Right cardiac atrium (tissue), 5 donors: ENCODE results near the gene DLX3. TPM values are rescaled to one million over a fixed set of nuclear protein-coding genes. Genes with fewer than 3 reads are reported as not detected.

Experiments used
- ATAC-seq, 2 donors: fragments of 200-7000 bp; cut with Tn5 transposase; one replicate each; pipeline versions ENCODE4 v1.8.0 to v1.9.1; 2020; ENCODE audit warnings: moderate library complexity in 2 of 2, mild to moderate bottlenecking in 1 of 2
- DNase-seq, 3 donors: peaks; one replicate each; pipeline ENCODE4 v3.0.0-alpha.2; 2020
- H3K27ac ChIP-seq: one replicate; pipeline ENCODE4 v1.5.1; 2013; ENCODE audit warnings: mild to moderate bottlenecking, low read length, control low read depth, moderate library complexity
- H3K27me3 ChIP-seq: one replicate; pipeline ENCODE4 v1.6.1; 2013; ENCODE audit not compliant: control insufficient read depth, insufficient read depth
- H3K4me1 ChIP-seq: one replicate; pipeline ENCODE4 v1.6.1; 2013; ENCODE audit warnings: low read length; ENCODE audit not compliant: control insufficient read depth, insufficient read depth
- H3K4me3 ChIP-seq: one replicate; pipeline ENCODE4 v1.5.1; 2013; ENCODE audit warnings: low read length, control low read depth
- H3K9me3 ChIP-seq: one replicate; pipeline ENCODE4 v1.6.1; 2013; ENCODE audit warnings: low read length; ENCODE audit not compliant: control insufficient read depth
- WGBS: extraction: QIAGEN DNeasy Blood & Tissue Kit; methylation state at CpG from one replicate; pipeline ENCODE4 v1.1.7; 2013; 5-methylcytosine and 5-hydroxymethylcytosine counted together
- intact Hi-C, 4 donors: fragments of 100-400 bp; cut with DNase I; formaldehyde crosslinking; loops; one replicate each; pipeline versions ENCODE4 v1.11.0 to v1.14.0; 2022 to 2023
- polyA plus RNA-seq: library from polyadenylated mRNA; stranded (reverse); fragments of 200-250 nt; gene quantifications from one replicate; pipeline ENCODE4 v1.2.3, GENCODE V29; 2013
- total RNA-seq, 4 donors: library from RNA; stranded (reverse); fragmentation: NEBNext Ultra II Directional; extraction: Animal tissue kit (Norgen Biotek cat#: 25700); gene quantifications; one replicate each; pipeline ENCODE4 v1.2.1, GENCODE V29; 2021
- donor health status: healthy with polysubstance abuse.
- donor health status: DM: no; HTN: yes; CAD: no.
- donor health status: DM: no; HTN: no; CAD: no.
- donor health status: DM: no; HTN: yes; CAD: no; lungs with severe emphysema.
- donor health status: DM: yes; HTN: yes; CAD: no.

Gene DLX3
- total and polyA plus RNA-seq, 5 donors, result 0.12 to 0.16 (median 0.14) TPM; not detected in 2

DNA sequence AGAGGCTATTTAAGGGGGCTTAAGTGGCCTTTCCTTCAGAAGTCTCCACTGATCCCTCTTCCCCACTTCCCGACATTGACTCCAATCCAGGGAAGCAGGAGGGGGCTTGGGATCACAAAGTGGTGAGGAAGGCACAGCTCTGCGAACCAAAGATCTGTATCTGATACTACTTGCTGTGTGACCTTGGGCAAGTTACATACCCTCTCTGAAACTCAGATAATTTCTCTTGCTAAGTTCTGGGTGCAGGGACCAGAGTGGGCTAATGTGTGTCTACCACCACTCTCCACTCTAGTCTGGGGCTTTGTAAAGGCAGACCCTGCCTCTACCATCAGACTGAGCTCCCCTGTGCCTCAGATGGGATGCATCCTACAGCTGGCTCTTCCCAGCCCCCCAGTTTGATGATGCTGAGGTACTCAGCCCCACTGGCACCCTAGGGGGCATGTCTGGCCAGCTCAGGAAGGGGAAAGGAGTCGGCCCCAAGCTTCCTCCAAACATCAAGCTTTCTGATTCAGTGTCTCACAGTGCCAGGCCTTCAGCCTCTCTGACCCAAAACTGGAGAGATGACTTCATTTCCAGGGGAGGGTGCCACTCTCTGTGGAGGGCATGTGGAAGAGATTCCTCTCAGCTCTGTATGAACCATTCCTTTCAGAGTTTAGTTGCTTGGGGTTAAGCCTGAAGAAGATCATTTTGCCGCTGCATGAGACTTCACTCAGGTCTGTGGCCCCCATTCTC is 15.1 kb downstream of the DLX3 start:
- no peak for DNase-seq
- Histone ChIP-seq H3K4me1 (no peaks in the 10 kb centered on the region), H3K27me3 (no peaks in the 10 kb centered on the region), H3K27ac (no peak overlapping the region), H3K4me3 (no peak overlapping the region), H3K9me3 (no peaks in the 10 kb centered on the region)
- no peak for ATAC-seq
- intact Hi-C loops, result no loop called here
- WGBS, result 73% methylated on average over 4 of the region's 4 CpGs

DNA sequence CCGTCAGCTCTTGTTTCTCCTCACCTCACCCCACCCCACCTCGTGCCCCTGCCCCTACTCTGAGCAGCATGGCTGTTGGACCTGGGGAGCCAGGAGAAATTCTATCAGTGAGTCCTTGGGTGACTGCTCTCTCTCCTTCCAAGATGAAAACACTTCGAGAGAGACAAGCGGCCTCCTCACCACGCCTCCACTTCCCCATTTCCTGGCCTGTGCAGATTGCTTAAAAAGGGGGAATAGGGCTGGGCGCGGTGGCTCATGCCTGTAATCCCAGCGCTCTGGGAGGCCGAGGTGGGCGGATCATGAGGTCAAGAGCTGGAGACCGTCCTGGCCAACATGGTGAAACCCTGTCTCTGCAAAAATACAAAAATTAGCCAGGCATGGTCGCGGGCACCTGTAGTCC is 16.5 kb downstream of the DLX3 start:
- Histone ChIP-seq H3K9me3 (no peaks in the 10 kb centered on the region), H3K27me3 (no peaks in the 10 kb centered on the region), H3K4me1 (no peaks in the 10 kb centered on the region), H3K4me3 (no peak overlapping the region), H3K27ac (no peak overlapping the region)
- ATAC-seq (no peak), DNase-seq (peak in 1 of 3 donors; percentile 23)
- intact Hi-C loops, result no loop called here
- WGBS, result 61% methylated on average over 13 of the region's 13 CpGs

DNA sequence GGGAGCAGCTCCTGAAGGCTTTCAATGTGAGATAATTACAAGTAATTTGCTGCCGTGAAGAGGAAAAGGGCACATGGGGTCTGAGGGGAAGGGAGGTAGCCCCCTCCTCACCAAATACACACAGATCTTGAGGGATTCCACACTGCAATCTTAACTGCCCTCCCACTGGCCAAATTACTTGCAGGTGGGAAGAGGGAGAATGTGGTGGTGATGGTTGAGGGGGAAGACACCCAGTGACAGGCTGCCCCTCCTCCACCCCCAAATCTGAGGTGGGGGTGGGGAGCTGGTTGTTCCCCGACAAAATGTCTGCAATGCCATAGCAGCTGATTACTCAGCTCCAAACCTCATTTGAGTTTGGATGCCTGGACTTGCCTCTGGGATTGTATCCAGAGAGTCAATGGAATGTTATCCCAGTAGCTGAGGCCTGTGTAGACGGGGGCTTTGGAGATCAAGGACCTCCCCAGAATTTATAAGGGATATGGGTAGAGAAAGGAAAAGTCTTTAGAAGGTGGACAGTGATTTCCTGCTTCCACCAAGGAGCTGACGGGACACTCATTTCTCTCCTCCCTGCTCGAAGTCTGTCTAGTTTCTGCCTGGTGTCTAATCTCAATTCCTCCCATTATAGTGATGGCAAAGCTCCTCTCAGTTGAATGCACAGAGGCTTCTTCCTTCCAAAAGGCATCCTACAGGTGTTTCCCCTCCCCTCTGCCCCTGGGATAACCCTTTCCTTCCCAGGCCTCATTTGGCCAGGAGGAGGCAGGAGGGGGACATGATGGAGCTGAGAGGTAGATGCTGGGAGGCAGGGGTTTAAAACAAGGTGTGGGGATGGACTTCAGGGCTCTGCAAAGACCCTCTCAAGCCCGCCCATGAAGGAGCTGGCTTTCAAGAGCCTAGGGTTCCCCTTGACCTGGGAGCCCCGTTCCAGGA is 17.3 kb downstream of the DLX3 start:
- WGBS, result 58% methylated on average over 7 of the region's 7 CpGs
- ATAC-seq (no peak), DNase-seq (peak in 1 of 3 donors; percentile 3)

DNA sequence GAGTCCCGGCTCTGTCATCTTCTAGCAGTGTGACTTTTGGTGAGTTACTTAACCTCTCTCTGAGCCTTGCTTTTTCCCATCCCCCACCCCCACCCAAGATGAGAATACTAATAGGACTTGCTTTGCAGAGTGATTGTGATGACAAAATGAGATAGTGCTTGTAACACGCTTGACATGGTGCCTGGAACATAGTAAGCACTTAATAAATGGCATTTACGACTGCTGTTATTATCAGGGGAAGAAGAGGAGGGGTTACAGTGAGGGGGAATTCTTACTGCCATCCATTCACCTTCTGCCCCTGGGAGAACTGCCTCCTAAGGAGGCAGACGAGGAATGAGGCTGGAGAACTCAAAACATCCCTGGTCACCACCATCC is 18.2 kb downstream of the DLX3 start:
- Histone ChIP-seq H3K27ac (no peak overlapping the region), H3K27me3 (no peaks in the 10 kb centered on the region), H3K4me3 (no peak overlapping the region), H3K9me3 (no peaks in the 10 kb centered on the region), H3K4me1 (peaks cover 2% of the 10 kb centered on the region)
- ATAC-seq (no peak), DNase-seq (no peak)
- intact Hi-C loops, result no loop called here
- 64% methylated on average over 4 of the region's 4 CpGs for WGBS

More for the DNA sequence above, 17.3 kb downstream of the DLX3 start:
- Histone ChIP-seq H3K9me3 (no peaks in the 10 kb centered on the region), H3K4me3 (no peak overlapping the region), H3K27ac (no peak overlapping the region), H3K4me1 (no peaks in the 10 kb centered on the region), H3K27me3 (no peaks in the 10 kb centered on the region)
- intact Hi-C loops, result no loop called here

DNA sequence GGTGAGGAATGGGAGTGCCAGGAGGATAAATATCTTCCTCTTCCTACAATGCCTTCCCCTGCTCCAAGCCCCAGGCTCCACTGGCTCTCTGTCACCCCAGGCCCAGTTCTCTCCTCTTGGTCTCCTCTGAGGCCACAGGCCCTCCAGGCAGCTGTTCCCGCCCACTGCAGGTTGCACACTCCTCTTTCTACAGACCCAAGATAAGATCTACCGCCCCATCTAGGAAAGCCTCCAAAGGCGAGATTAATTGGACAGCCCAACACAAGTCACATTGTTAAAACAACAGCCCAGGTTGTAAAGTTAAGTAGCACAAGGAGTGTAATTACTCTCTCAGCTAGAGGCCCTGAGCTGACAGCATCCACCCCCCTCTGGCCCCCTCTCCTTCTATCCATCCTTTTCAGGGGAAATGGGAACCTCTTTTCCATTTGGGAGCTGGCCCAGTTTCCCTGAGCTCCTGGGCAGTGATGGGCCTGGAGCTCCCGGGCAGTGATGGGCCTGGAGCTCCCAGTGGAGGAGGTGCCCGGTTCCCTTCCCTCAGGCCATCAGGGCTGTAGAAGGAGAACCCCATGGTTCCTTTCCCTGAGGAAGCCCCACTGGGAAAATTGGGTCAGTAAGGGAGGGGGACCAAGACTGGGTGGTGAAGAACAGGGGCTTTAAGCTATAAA is 18.7 kb downstream of the DLX3 start:
- H3K9me3 ChIP-seq, result no peaks in the 10 kb centered on the region
- no peaks in the 10 kb centered on the region for H3K27me3 ChIP-seq
- H3K27ac ChIP-seq, result no peak overlapping the region
- peaks cover 2% of the 10 kb centered on the region for H3K4me1 ChIP-seq
- WGBS, result 80% methylated on average over 5 of the region's 5 CpGs
- peak in 1 of 3 donors; percentile 11 for DNase-seq
- H3K4me3 ChIP-seq, result no peak overlapping the region
- intact Hi-C loops, result no loop called here
- ATAC-seq, result no peak

DNA sequence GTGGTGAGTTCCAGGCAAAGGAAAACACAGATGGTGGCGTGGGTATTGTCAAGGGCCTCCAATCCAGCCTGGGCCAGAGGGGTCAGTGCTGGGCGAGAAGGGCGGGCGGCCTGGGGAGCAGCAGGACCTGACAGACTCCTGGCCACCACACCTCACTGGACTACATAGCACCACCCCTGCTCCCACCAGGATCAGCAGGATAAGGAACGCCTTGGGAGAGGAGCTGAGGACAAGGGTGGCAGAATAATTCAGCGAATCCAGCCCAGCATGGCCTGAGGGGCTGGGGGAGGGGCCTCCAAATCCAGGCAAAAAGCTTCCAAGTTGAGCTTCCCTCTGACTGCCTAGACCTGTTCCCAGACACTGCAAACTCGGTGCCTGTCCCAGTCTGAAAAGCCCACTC is 19.5 kb downstream of the DLX3 start:
- ATAC-seq (no peak), DNase-seq (peak in 1 of 3 donors; percentile 15)
- peaks cover 2% of the 10 kb centered on the region for H3K4me1 ChIP-seq
- WGBS, result 83% methylated on average over 7 of the region's 7 CpGs
- no peak overlapping the region for H3K4me3 ChIP-seq
- no peaks in the 10 kb centered on the region for H3K27me3 ChIP-seq
- intact Hi-C loops, result no loop called here
- no peaks in the 10 kb centered on the region for H3K9me3 ChIP-seq
- no peak overlapping the region for H3K27ac ChIP-seq

DNA sequence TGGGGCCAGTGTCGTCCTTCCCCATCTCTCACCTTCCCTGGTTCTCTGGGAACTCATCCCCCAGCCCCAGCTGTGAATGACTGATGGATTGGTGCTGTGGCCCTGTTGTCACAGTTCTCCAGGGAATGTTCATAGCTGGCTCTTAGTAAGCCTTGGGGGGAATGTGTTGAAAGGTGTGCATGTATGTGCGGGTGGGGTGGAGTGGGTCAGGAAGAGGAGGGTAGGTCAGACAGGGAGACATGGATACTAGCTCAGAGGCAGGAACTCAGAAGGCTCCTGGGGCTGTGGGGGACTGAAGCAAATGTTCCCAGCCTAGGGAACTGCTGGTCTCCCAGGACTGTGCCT is 21.8 kb downstream of the DLX3 start:
- Histone ChIP-seq H3K9me3 (no peaks in the 10 kb centered on the region), H3K4me1 (peaks cover 4% of the 10 kb centered on the region), H3K27me3 (no peaks in the 10 kb centered on the region), H3K4me3 (no peak overlapping the region), H3K27ac (no peak overlapping the region)
- DNase-seq, result peak in 1 of 3 donors; percentile 4
- ATAC-seq, result no peak
- WGBS, result 24% methylated on average over 2 of the region's 2 CpGs
- intact Hi-C loops, result no loop called here

DNA sequence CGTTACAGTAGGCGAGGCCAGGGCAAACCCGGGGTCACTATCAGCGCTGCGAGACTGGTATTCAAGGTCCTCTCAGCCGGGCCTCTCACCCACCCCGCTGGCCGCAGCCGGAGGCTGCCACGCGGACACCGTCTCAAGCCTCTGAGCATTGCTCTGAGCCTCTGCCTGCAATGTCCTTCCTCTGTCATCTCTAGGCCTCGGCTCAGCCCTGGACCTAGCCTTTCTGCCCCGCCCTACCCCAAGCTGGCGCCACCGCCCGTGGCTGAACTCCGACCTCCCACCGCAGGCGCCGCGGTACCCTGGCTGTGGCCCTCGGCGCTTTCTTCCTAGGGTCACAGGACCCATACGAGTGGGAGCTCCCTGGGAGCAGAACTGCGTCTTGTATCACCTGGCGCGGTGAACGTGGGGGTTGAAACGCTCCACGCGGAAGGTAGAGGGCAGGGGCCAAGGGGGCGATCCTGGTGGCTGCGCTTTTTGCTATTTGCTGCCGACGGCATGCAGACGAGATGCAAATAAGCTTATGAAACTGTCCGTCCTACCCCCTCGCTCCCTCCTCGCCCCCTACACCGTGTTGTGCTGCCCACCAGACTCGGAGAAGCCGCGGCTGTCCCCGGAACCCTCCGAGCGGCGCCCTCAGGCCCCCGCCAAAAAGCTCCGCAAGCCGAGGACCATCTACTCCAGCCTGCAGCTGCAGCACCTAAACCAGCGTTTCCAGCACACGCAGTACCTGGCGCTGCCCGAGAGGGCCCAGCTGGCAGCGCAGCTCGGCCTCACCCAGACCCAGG is 22.3 kb downstream of the DLX3 start:
- peak in 1 of 3 donors; percentile 46 for DNase-seq
- H3K4me1 ChIP-seq, result peaks cover 4% of the 10 kb centered on the region
- intact Hi-C loops, result no loop called here
- no peak overlapping the region for H3K27ac ChIP-seq
- no peak for ATAC-seq
- no peaks in the 10 kb centered on the region for H3K27me3 ChIP-seq
- H3K4me3 ChIP-seq, result peak overlapping the region; percentile 4
- WGBS, result 8% methylated on average over 57 of the region's 57 CpGs
- no peaks in the 10 kb centered on the region for H3K9me3 ChIP-seq

DNA sequence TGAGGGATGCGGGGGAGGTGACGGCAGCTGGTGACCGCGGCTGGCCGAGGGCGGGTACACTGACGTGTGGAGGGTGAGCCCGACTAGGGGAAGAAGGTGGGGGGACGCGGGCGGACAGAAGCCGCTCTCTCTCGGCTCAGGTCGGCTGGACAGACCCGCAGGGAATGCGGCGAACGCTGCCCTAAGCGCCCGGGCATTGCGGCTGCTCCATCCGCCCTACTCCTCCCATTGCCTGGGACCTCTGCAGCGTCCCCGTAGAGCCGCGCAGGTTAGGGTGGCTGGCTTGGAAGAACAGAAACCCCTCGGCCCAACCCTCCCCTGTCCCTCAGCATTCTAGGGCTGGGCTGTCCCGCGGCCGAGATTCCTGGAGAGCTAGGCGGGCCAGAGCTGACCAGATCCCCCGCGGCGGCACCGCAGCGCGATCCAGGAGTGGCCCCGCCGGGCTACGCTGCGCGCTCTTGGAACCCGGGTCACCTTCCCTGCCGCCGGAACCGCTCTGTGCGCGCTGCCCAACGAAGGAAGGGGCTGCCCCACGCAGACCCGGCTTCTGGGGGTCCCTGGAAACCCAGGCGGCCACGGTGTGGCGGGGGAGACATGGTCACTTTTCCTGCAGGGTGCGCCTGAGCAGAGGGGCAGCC is 23.1 kb downstream of the DLX3 start:
- H3K27ac ChIP-seq, result no peak overlapping the region
- peak overlapping the region; percentile 4 for H3K4me3 ChIP-seq
- intact Hi-C loops, result no loop called here
- no peak for ATAC-seq
- peaks cover 4% of the 10 kb centered on the region for H3K4me1 ChIP-seq
- H3K27me3 ChIP-seq, result no peaks in the 10 kb centered on the region
- WGBS, result 2% methylated on average over 55 of the region's 55 CpGs
- peak in 1 of 3 donors; percentile 48 for DNase-seq
- no peaks in the 10 kb centered on the region for H3K9me3 ChIP-seq

DNA sequence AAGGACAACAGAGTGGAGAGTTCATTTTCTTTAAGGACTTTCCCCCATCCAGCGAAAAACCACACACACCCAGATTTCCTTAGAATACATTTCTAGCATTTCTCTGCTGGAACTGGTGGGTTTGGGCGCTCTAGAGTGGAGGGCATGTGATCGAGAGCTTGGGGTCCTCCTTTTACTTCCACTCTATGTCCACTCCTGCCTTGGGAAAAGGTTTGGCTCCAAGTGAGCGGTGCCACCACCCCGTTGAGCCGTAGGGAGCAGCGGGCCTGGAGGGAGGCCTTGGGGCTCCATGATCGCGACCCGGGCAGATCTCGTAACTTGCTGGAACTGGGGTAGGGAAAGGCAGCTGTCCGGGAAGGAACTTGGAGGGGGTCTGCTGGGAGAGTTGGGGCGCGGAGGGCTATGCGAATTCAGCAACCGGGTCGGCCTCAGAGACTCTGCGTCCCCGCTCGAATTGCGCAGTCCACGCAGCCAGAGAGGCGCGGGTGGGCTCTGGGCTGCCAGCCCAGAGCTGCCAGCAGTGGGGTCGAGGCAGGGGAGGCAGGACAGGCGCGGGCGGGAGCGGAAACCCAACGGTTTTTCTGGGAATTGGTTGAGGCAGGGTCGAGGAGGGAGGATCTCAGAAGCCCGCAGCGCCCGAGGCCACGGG is 23.7 kb downstream of the DLX3 start:
- DNase-seq, result no peak
- WGBS, result 15% methylated on average over 35 of the region's 35 CpGs
- intact Hi-C loops, result no loop called here
- ATAC-seq, result no peak
- Histone ChIP-seq H3K27ac (no peak overlapping the region), H3K9me3 (no peaks in the 10 kb centered on the region), H3K4me1 (peaks cover 4% of the 10 kb centered on the region), H3K4me3 (no peak overlapping the region), H3K27me3 (no peaks in the 10 kb centered on the region)
